Measurements from ENCODE around the gene VWA1. TPM values are rescaled to one million over a fixed set of nuclear protein-coding genes. Genes with fewer than 3 reads are reported as not detected.
"Not testable (repeated sequence)": the region's sequence is repeated elsewhere in the genome, so short reads cannot be mapped to it uniquely, and the experiment has no call there.

The VWA1 gene
- total and polyA plus RNA-seq, 2 of the 4 experiments (the other 2 are of a cell fraction), result 1.1 to 6.1 TPM

- Histone ChIP-seq H2AK5ac (ENCODE audit: low read depth, low read length) (no peak overlapping the region), H3K18ac (ENCODE audit: low read depth, low read length) (no peak overlapping the region), H2BK20ac (ENCODE audit: low read depth, low read length) (no peak overlapping the region), H3K9me3 (ENCODE audit: control insufficient read depth, insufficient read depth, low read length) (peaks cover 3% of the 10 kb centered on the region; the same call in 1 of the 2 replicates), H3K14ac (replicated peaks; ENCODE audit: low read depth, low read length) (no peak overlapping the region), H2BK15ac (ENCODE audit: low read depth, low read length) (no peak overlapping the region), H4K91ac (ENCODE audit: insufficient read depth, low read depth, low read length) (no peak overlapping the region), H3K4me3 (ENCODE audit: insufficient read depth, low read depth, low read length) (no peak overlapping the region), H3K23ac (ENCODE audit: low read depth, low read length) (no peak overlapping the region), H4K20me1 (ENCODE audit: insufficient read depth, low read length) (peaks cover 11% of the 10 kb centered on the region; the same call in 1 of the 2 replicates), H2AK9ac (replicated peaks; ENCODE audit: low read depth, low read length, poor library complexity) (no peak overlapping the region), H3K79me1 (ENCODE audit: low read depth in 1 of 2, low read length in 2 of 2) (peaks cover 7 to 31% of the 10 kb centered on the region in 2 experiments; a peak in 3 of 4 replicates), H3K36me3 (ENCODE audit: control insufficient read depth, insufficient read depth, low read length) (peaks cover 3% of the 10 kb centered on the region; the same call in 1 of the 2 replicates), H2BK120ac (ENCODE audit: low read depth, low read length) (no peak overlapping the region), H2AFZ (replicated peaks; ENCODE audit: low read length, poor library complexity) (no peak overlapping the region), H4K5ac (ENCODE audit: low read depth, low read length) (no peak overlapping the region), H3K9ac (ENCODE audit: low read depth, low read length) (no peak overlapping the region), H3K4me2 (ENCODE audit: low read depth, low read length) (no peak overlapping the region), H3K27me3 (ENCODE audit: control insufficient read depth, insufficient read depth, low read length) (no peaks in the 10 kb centered on the region), H4K8ac (ENCODE audit: low read depth in 2 of 2, low read length in 2 of 2) (no peak overlapping the region), H2BK5ac (ENCODE audit: low read depth, low read length, poor library complexity, severe bottlenecking) (no peak overlapping the region), H3K56ac (ENCODE audit: extremely low read depth, insufficient read depth, low read length) (no peak overlapping the region), H3K27ac (ENCODE audit: insufficient read depth, low read length) (no peak overlapping the region), H3K9me1 (ENCODE audit: insufficient read depth, low read length) (no peaks in the 10 kb centered on the region), H3K4me1 (ENCODE audit: control insufficient read depth, insufficient read depth, low read length) (no peaks in the 10 kb centered on the region), H3K4ac (ENCODE audit: low read depth, low read length) (no peak overlapping the region)
- no TSS peak for BruUV-seq (replicated peaks)
- dilution Hi-C loops (cut with HindIII; ENCODE audit: low sequenced_read_pairs, unreplicated experiment), result no loop called here
- intact Hi-C loops (cut with micrococcal nuclease), result no loop called here
- TF ChIP-seq CEBPB (IDR thresholded peaks at IDR 0.05; ENCODE audit: low read depth, low read length) (no peak), RAD21 (IDR thresholded peaks at IDR 0.05; ENCODE audit: low read length) (no peak), USF2 (IDR thresholded peaks at IDR 0.05; ENCODE audit: low read depth, low read length) (no peak), ELK1 (IDR thresholded peaks at IDR 0.05; ENCODE audit: borderline replicate concordance, low read depth, low read length) (no peak)
- ChIA-PET CTCF (no interaction called here), POLR2A (ENCODE audit: unreplicated experiment) (no interaction called here)
- WGBS, 2 experiments (ENCODE audit: extremely low coverage in 2 of 2, insufficient read length in 1 of 2), result 92% methylated on average over 6 of the region's 13 CpGs; no CpG with 5 or more reads in 1 of the 2 experiments
- DNase-seq (no peak), ATAC-seq (ENCODE audit: low read depth) (no peak)
- in situ Hi-C loops (cut with MboI; ENCODE audit: low sequenced_read_pairs), result no loop called here
Observed at GRCh38 chr1:1411626-1412025, 23.9 kb upstream of the VWA1 start.

- H3K9ac ChIP-seq (ENCODE audit: low read depth, low read length); H2AK5ac ChIP-seq (ENCODE audit: low read depth, low read length); H3K27ac ChIP-seq (ENCODE audit: insufficient read depth, low read length); intact Hi-C loops (cut with micrococcal nuclease); H3K27me3 ChIP-seq (ENCODE audit: control insufficient read depth, insufficient read depth, low read length); H3K36me3 ChIP-seq (ENCODE audit: control insufficient read depth, insufficient read depth, low read length); H3K4me3 ChIP-seq (ENCODE audit: insufficient read depth, low read depth, low read length); in situ Hi-C loops (cut with MboI; ENCODE audit: low sequenced_read_pairs); DNase-seq; H2AFZ ChIP-seq (replicated peaks; ENCODE audit: low read length, poor library complexity); H3K4ac ChIP-seq (ENCODE audit: low read depth, low read length); H2BK20ac ChIP-seq (ENCODE audit: low read depth, low read length); H3K9me1 ChIP-seq (ENCODE audit: insufficient read depth, low read length); ATAC-seq (ENCODE audit: low read depth); H3K4me2 ChIP-seq (ENCODE audit: low read depth, low read length); H3K14ac ChIP-seq (replicated peaks; ENCODE audit: low read depth, low read length); H4K8ac ChIP-seq (ENCODE audit: low read depth in 2 of 2, low read length in 2 of 2); H2AK9ac ChIP-seq (replicated peaks; ENCODE audit: low read depth, low read length, poor library complexity); H3K4me1 ChIP-seq (ENCODE audit: control insufficient read depth, insufficient read depth, low read length); H2BK5ac ChIP-seq (ENCODE audit: low read depth, low read length, poor library complexity, severe bottlenecking); H4K5ac ChIP-seq (ENCODE audit: low read depth, low read length); POLR2A ChIA-PET (ENCODE audit: unreplicated experiment); dilution Hi-C loops (cut with HindIII; ENCODE audit: low sequenced_read_pairs, unreplicated experiment); H3K18ac ChIP-seq (ENCODE audit: low read depth, low read length); BruUV-seq (replicated peaks); H2BK120ac ChIP-seq (ENCODE audit: low read depth, low read length); H3K9me3 ChIP-seq (ENCODE audit: control insufficient read depth, insufficient read depth, low read length); CTCF ChIA-PET; H4K91ac ChIP-seq (ENCODE audit: insufficient read depth, low read depth, low read length); H3K56ac ChIP-seq (ENCODE audit: extremely low read depth, insufficient read depth, low read length); H2BK15ac ChIP-seq (ENCODE audit: low read depth, low read length); H3K23ac ChIP-seq (ENCODE audit: low read depth, low read length): not testable (repeated sequence)
- no CpG with 5 or more reads among the region's 11 CpGs for WGBS, 2 experiments (ENCODE audit: extremely low coverage in 2 of 2, insufficient read length in 1 of 2)
- Histone ChIP-seq H4K20me1 (ENCODE audit: insufficient read depth, low read length) (peaks cover 11% of the 10 kb centered on the region; the same call in 1 of the 2 replicates), H3K79me1 (ENCODE audit: low read depth in 1 of 2, low read length in 2 of 2) (peaks cover 7 to 26% of the 10 kb centered on the region in 2 experiments; a peak in 3 of 4 replicates)
Observed at GRCh38 chr1:1412311-1412902, 23.1 kb upstream of the VWA1 start.

All from IMR-90 (cell line).